Fibroblast of the aortic adventitia (primary cell): ENCODE measurements around the gene ABHD5. TPM values are rescaled to one million over a fixed set of nuclear protein-coding genes. Genes with fewer than 3 reads are reported as not detected.

ENCODE experiments used
- DNase-seq: peaks from one replicate; pipeline ENCODE4 v3.0.0-alpha.2; 2010; ENCODE audit warnings: low read depth
- H3K4me3 ChIP-seq: 2 replicates; pipeline ENCODE4 v1.5.1; 2011; ENCODE audit warnings: low read depth, mild to moderate bottlenecking, control low read depth, low read length, moderate library complexity
- total RNA-seq: library from RNA; depleted of rRNA; stranded (reverse); fragments of >200 nt; gene quantifications from 2 replicates; pipeline ENCODE4 v1.2.3, GENCODE V29; 2012; ENCODE audit warnings: low replicate concordance
- TF ChIP-seq, protein P1 (sequence below): IDR thresholded peaks from 2 replicates; pipeline ENCODE4 v1.5.1; 2011; ENCODE audit warnings: mild to moderate bottlenecking, low read length, control low read depth, inconsistent platforms; ENCODE audit not compliant: insufficient read depth

ABHD5 gene
- total RNA-seq, 1 donor: 27.4 TPM

DNA sequence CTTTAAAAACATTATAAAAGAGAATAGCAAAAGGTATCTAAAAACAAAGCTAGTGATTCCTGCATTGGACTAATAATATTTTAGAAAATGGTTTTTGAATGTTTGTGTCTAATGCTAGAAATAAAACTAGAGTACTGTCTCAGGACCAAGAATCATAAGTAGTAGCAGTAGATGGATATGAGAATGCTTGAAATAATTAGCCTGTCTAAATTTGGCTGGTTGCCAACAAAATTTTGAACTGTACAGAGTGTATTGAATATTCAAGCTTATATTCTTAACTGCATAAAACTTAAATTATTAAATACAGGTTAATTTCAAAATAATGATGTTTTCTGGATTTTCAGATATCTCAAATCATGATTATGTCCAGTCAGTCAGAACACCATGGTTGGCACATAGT is 14.0 kb downstream of the ABHD5 start:
- no peak for DNase-seq
- no peak overlapping the region for H3K4me3 ChIP-seq
- TF ChIP-seq, protein P1, sequence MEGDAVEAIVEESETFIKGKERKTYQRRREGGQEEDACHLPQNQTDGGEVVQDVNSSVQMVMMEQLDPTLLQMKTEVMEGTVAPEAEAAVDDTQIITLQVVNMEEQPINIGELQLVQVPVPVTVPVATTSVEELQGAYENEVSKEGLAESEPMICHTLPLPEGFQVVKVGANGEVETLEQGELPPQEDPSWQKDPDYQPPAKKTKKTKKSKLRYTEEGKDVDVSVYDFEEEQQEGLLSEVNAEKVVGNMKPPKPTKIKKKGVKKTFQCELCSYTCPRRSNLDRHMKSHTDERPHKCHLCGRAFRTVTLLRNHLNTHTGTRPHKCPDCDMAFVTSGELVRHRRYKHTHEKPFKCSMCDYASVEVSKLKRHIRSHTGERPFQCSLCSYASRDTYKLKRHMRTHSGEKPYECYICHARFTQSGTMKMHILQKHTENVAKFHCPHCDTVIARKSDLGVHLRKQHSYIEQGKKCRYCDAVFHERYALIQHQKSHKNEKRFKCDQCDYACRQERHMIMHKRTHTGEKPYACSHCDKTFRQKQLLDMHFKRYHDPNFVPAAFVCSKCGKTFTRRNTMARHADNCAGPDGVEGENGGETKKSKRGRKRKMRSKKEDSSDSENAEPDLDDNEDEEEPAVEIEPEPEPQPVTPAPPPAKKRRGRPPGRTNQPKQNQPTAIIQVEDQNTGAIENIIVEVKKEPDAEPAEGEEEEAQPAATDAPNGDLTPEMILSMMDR: no peak

DNA sequence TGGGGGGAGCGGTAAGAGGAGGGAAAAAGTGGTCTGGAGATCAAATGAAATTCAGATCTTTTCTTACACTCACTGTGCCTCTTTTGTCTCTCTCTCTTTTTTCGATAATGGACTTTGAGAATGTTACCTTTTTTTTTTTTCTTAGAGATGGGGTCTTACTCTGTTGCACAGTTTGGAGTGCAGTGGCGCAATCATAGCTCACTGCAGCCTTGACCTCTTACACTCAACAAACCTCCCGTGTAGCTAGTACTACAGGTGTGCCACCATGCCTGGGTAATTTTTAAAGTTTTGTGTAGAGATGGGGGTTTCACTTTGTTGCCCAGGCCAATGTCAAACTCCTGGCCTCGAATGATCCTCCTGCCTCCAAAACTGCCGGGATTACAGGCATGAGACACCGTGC is 15.6 kb downstream of the ABHD5 start:
- DNase-seq: no peak
- TF ChIP-seq, protein P1: no peak
- no peak overlapping the region for H3K4me3 ChIP-seq

DNA sequence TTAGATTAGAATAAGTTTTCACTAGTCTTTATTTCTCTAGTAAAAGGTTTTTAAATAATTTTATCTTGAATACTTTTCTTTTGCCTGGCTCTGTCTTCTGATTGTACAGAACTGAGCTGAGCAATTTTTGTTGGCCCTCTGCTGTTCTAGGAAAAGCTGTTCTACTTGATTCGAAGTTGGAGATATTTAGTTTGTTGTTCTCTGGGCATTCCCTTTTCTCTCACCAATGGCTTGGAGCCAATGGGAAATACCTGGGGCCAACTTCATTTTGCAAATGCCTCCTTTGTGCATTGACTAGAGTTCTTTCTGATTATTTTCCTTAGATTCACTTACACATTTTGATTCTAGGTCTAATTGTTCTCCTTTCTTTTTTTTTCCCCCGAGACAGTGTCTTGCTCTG is 16.5 kb downstream of the ABHD5 start:
- TF ChIP-seq, protein P1: peak; percentile 6
- no peak overlapping the region for H3K4me3 ChIP-seq
- DNase-seq: peak; percentile 54

DNA sequence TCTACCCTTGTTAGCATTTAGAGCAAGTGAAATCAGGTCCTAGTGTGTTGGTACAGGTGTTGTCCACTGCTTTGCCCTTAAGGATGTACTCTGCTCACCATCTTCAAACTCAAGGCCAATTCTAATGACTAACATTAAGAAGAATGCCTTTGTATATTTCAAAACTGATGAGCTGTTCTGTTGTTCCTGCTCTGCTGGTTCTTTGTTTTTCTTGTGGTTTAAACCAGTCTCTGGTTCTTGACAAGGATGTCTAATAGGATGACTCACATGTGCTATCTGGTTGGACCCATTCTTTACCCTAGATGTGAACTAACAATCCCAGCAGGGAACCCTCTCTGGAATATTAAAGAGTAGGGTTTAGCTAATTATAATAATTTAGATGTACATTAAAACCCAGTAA is 17.3 kb downstream of the ABHD5 start:
- DNase-seq: peak; percentile 89
- H3K4me3 ChIP-seq: no peak overlapping the region
- TF ChIP-seq, protein P1: no peak

DNA sequence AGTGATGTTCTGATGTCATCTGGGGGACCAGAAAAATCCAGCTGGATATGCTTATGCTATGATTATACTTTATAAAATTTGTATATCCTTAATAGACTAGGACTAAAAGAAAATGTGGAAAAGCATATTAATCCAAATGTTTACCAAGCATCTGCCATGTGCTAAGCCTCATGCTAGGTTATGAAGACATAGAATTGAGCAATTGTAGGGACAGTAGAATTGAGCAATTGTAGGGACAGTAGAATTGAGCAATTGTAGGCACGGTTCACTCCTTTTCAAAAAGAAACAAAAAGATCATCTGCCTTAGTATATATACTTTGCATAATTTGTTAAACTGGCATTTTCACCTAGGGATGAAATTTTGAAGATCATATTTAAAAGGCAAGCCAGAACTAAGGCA is 18.3 kb downstream of the ABHD5 start:
- TF ChIP-seq, protein P1: no peak
- peak; percentile 72 for DNase-seq
- H3K4me3 ChIP-seq: no peak overlapping the region

DNA sequence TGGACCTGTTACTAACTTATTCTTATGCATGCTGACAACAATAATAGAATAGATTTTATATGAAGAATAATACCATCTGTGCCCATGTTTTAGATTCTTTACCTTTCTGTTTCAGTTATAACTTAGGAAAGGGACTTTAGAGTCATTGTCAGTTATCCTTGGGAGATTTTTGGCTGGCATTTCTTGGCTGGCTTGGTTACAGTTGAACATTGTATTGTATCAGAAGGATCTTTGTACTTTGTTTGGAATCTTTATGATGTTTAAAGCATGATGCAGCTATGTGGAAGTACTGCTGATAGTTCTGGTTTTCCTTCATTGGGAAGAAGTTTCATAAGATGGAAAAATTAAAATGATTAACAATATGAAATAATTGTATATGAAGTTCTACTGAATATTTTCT is 19.9 kb downstream of the ABHD5 start:
- H3K4me3 ChIP-seq: no peak overlapping the region
- TF ChIP-seq, protein P1: no peak
- no peak for DNase-seq

DNA sequence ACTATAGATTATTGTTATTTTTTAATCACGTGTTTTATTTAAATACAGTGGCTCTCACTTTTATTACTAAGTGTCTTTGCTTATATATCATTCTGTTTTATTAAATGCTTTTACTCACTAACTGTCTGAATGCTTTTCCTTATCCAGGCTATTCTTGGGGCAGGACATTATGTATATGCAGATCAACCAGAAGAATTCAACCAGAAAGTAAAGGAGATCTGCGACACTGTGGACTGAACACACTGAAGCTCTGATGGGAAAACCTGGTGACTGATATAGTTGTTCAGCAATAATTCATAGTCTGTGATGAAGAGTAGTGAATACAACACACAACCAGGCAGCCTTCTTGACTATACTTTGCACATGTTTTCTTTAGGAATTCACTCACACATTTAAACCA is 27.6 kb downstream of the ABHD5 start:
- TF ChIP-seq, protein P1: no peak
- no peak for DNase-seq
- H3K4me3 ChIP-seq: no peak overlapping the region
